Daoy (cell line): ENCODE results near the gene LITAF. TPM values are rescaled to one million over a fixed set of nuclear protein-coding genes. Genes with fewer than 3 reads are reported as not detected.
"Not testable (repeated sequence)": the region's sequence is repeated elsewhere in the genome, so short reads cannot be mapped to it uniquely, and the experiment has no call there.

Source experiments
- DNase-seq: peaks from one replicate; pipeline ENCODE4 v3.0.0-alpha.2; 2015; ENCODE audit warnings: low read depth
- total RNA-seq: library from RNA; depleted of rRNA; stranded (reverse); fragments of >200 nt; shearing (Covaris generic); gene quantifications from 2 replicates; pipeline ENCODE4 v1.2.3, GENCODE V29; 2014

The LITAF gene
- total RNA-seq, 1 experiment from 2014 or later, result 22.9 TPM

DNA sequence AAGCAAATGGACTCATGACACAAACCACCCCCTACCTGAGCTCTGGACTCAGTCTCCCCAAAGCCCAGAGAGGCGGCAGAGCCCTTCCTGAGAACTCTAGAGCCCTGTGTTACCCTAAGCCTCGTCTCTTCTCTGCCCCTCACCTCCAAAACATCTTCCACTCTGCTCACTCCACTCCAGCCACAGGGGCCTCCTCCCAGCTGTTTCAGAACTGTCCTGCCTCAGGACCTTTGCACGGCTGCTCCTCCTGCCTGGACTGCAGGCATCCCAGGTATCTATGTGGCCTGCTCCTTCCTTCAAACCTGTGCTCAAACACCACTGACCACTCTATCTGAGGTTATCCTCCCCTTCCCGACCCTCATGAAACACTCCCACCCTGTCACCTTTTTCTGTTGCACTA lies 12.9 kb upstream of the LITAF start:
- DNase-seq, result no peak

DNA sequence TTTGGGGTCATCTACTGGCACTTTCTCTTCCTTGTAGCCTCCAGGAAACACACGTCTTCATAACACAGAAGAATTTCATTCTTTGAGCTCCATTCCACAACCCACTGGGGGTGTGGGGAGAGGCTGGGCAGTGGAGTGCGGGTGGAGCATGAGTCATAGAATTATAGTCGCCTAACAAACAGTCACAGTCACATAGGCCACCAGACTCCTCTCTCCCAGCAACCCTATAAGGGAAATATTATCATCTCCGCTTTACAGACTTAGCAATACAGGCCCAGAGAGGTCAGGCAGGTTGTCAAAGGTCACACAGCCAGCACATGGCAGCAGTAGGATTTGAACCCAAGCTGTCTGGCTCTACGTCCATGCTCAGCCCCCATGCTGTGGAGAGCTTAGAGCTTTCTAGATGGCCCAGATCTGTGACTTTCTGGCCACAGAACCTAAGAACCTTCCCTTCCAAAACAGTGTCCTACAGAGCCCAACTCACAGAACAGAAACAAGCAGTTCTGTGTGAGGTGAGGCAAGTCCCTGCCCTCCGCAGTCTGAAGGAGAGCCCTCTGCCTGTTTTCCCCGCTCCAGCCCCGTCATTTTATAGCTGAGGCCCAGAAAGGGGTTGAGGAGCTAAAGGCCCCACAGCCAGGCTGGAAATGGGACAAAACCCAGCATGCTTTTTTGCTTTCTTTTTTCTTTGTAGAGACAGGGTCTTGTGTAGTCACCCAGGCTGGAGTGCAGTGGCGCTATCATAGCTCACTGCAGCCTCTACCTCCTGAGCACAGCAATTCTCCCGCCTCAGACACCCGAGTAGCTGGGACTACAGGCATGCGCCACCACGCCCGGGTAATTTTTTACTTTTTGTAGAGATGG lies 10.7 kb upstream of the LITAF start:
- no peak for DNase-seq

GRCh38 chr16:11596572-11597226 lies 10.0 kb upstream of the LITAF start:
- no peak for DNase-seq

- no peak for DNase-seq
These were observed 6.9 kb upstream of the LITAF start for GRCh38 chr16:11593581-11593980.

- not testable (repeated sequence) for DNase-seq
These were observed 6.4 kb upstream of the LITAF start for GRCh38 chr16:11593076-11593475.

GRCh38 chr16:11591630-11592029 lies 4.9 kb upstream of the LITAF start:
- not testable (repeated sequence) for DNase-seq

DNA sequence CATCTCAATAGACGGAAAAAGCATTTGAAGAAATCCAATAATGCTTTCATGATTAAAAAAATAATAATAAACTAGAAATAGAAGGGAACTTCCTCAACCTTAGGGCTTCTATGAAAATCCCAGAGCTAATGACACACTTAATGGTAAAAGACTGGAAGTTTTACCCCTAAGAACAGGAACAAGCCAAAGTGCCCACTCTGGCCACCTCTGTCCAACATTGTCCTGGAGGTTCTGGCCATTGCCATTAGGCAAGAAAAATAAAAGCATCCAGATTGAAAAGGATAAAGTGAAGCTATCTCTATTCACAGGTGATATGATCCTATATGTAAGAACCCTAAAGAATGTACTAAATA lies 2.5 kb upstream of the LITAF start:
- DNase-seq, result no peak

GRCh38 chr16:11588321-11589197 lies 1.8 kb upstream of the LITAF start:
- no peak for DNase-seq

- DNase-seq, result no peak
These were observed 1.0 kb upstream of the LITAF start for GRCh38 chr16:11587643-11588247.

- no peak for DNase-seq
These were observed 302 bp downstream of the LITAF start for GRCh38 chr16:11586378-11586855.

GRCh38 chr16:11585460-11586377 lies 1.0 kb downstream of the LITAF start:
- DNase-seq, result no peak

- no peak for DNase-seq
These were observed 2.7 kb downstream of the LITAF start for GRCh38 chr16:11583889-11584565.

GRCh38 chr16:11583166-11583565 lies 3.6 kb downstream of the LITAF start:
- DNase-seq, result no peak

DNA sequence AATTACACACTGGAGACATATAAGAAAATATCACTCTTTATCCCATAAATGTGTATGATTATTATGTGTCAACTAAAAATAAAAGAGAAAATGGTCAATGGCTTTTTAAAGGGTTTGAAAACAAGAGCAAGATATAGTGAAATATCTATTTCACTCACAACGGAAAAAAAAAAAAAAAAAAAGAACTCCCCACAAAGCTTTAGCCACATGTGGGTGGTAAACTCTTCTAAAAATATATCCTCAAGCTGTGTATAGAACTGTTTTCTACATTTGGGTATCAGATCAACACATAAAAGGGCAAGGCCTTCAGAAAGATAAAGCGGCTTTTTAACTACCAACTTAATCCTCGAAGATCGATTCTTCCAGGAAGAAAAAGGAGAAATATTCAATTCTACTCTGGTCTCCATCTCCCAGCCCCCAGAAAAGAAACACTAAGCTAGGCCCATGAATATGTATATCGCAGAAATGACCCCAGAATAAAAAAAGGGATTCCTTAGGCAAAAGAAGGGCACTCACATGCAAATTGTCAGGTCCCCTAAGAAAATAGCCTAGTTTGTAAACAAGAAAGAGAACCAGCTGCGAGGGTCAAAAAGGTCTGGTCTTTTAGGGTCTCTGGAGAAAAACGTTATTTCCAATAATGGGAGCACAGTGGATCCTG lies 4.4 kb downstream of the LITAF start:
- no peak for DNase-seq

- DNase-seq, result no peak
These were observed 5.0 kb downstream of the LITAF start for GRCh38 chr16:11581678-11582077.

DNA sequence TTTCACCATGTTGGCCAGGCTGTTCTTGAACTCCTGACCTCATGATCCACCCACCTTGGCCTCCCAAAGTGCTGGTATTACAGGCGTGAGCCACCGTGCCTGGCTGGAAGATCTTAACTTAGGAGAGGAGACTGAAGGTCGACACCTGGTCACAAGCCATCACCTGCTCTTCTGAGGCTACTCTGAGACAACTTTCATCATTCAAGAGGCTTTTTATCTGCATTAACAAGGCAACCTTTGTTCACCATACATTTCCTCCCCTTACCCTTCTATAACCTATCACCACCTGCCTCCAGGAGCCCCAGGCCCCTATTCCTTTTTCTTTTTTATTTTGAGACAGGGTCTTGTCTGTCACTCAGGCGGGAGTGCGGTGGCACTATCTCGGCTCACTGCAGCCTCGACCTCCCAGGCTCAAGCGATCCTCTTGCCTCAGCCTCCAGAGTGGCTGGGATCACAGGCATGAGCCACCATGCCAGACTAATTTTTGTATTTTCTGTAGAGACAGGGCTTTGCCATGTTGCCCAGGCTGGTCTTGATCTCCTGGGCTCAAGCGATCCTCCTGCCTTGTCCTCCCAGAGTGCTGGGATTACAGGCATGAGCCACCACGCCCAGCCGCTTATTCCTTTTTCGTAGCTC lies 6.2 kb downstream of the LITAF start:
- DNase-seq, result no peak

- not testable (repeated sequence) for DNase-seq
These were observed 9.4 kb downstream of the LITAF start for GRCh38 chr16:11577290-11577660.

- DNase-seq, result no peak
These were observed 10.1 kb downstream of the LITAF start for GRCh38 chr16:11576427-11577289.
